H7 (cell line): Measurements from ENCODE around the gene ST6GALNAC2. TPM values are rescaled to one million over a fixed set of nuclear protein-coding genes. Genes with fewer than 3 reads are reported as not detected.
"Not testable (repeated sequence)": the region's sequence is repeated elsewhere in the genome, so short reads cannot be mapped to it uniquely, and the experiment has no call there.

ENCODE experiments used
- DNase-seq: peaks from one replicate; pipeline ENCODE4 v3.0.0; 2012
- H3K27me3 ChIP-seq: 2 replicates; pipeline ENCODE4 v1.6.0; 2011; ENCODE audit warnings: mild to moderate bottlenecking, low read length; ENCODE audit not compliant: control insufficient read depth, insufficient read depth
- H3K36me3 ChIP-seq: replicated peaks from 2 replicates; pipeline ENCODE4 v1.5.1; 2011; ENCODE audit warnings: low read length; ENCODE audit not compliant: control insufficient read depth, insufficient read depth
- H3K4me3 ChIP-seq: 2 replicates; pipeline ENCODE4 v1.5.1; 2011; ENCODE audit warnings: low read depth, mild to moderate bottlenecking, control low read depth, low read length, moderate library complexity; ENCODE audit not compliant: insufficient read depth
- total RNA-seq: library from RNA; depleted of rRNA; stranded (reverse); fragments of >200 nt; shearing (Covaris generic); gene quantifications from 2 replicates; pipeline ENCODE4 v1.2.3, GENCODE V29; 2014

The ST6GALNAC2 gene
- total RNA-seq, 1 experiment from 2014 or later = 2.4 TPM

GRCh38 chr17:76538941-76539570, 46.6 kb downstream of the ST6GALNAC2 start:
- no peak for DNase-seq
- Histone ChIP-seq H3K36me3 (no peaks in the 10 kb centered on the region), H3K4me3 (no peak overlapping the region), H3K27me3 (peaks cover 39% of the 10 kb centered on the region)

- peaks cover 39% of the 10 kb centered on the region for H3K27me3 ChIP-seq
- H3K36me3 ChIP-seq = no peaks in the 10 kb centered on the region
- DNase-seq = peak; percentile 77
- H3K4me3 ChIP-seq = peak overlapping the region; percentile 61
These were observed 47.3 kb downstream of the ST6GALNAC2 start for GRCh38 chr17:76538281-76538931.

- DNase-seq = peak; percentile 90
- no peaks in the 10 kb centered on the region for H3K36me3 ChIP-seq
- H3K4me3 ChIP-seq = peak within 1 kb of the TSS; percentile 61
- H3K27me3 ChIP-seq = peaks cover 39% of the 10 kb centered on the region
These were observed 47.9 kb downstream of the ST6GALNAC2 start, which contains the start of gene CYGB for GRCh38 chr17:76537578-76538280. Gene CYGB (minus strand): TSS chr17:76537709. CDS start chr17:76537542, 167 bp downstream.

DNA sequence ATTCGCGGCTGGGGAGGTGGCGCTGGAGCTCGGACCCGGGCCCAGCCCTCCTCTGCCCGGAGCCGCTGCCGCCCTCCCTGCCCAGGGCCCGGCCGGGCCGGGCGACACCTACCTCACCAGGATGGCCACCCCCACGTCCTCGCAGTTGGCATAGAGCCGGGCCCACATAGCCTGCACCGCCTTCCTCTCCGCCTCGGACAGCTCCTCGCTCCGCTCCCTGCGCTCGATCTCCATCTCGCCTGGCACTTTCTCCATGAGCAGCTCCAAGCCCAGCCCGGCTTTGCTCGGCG, 48.4 kb downstream of the ST6GALNAC2 start:
- Histone ChIP-seq H3K27me3 (peaks cover 39% of the 10 kb centered on the region), H3K4me3 (peak overlapping the region; percentile 61), H3K36me3 (no peaks in the 10 kb centered on the region)
- DNase-seq = peak; percentile 89

DNA sequence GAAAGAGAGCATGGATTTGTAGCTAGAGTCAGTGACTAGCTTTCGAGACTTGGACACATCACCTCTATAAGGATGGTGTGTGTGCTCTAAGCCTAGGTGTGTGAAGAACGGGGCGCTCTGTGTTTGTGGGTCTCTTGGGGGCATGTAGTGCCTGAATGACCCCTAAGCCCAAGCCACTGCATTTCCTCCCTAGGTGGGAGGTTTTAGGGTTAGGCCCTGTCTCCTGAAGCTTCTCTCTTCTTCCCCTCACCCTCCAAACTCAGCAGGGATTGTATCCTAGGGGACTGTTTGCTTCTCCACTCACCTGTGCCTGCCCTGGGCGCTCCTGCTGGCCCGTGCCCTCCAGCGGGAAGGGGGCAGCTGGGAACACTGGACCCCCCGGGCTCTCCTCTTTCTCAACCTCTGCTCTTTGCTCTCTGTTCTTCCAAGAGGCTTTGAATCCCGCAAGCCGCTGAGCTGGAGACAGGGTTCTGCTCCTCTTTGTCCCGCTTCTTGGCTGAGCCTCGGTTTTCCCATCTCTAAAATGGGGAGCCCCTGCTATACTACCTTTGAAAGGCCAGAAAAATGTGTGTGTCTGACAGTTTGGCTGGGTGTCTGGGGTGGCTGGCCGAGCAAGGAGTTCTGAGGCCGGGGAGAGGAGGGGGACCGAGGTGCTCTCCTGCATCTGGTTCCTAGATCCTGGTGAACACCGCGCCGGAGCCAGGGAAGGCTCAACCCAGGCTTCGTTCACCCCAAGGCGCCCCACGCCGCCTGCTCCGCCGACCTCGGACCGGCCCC, 49.0 kb downstream of the ST6GALNAC2 start:
- Histone ChIP-seq H3K27me3 (peaks cover 39% of the 10 kb centered on the region), H3K36me3 (no peaks in the 10 kb centered on the region), H3K4me3 (peak overlapping the region; percentile 61)
- peak; percentile 68 for DNase-seq

DNA sequence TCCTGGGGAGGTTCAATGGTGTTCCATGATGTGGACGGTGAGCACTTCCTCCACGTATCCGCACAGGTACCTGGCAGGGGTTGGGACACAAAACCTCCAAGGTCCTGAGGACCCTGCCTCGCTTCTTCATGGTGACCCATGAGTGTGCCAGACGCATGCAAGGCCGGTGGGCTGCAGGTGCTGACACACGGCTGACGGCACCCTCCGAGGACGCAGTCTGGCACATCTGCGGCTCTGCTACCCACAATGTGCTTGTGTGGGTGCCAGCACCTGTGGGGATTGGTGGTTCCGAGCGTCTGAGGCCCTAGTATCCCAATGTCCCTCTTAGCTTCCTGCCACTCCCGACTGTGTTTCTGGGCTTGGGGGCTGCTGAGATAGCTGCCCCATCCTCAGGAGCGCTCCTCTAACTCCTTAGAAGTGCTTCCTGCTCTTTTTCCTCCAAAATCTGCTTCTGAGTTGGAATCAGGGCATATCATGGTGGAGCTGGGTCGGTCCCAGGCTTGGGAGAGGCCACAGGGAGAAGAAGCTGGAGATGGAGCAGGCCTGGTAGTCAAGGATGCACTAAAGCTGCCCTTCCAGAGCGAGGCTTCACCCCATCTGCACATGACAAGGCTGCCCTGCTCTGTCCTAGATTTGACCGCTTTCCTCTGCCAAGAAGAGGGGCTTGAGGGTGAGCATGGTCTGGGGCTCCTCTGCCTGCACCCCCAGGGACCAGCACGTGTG, 49.7 kb downstream of the ST6GALNAC2 start:
- H3K27me3 ChIP-seq = peaks cover 39% of the 10 kb centered on the region
- no peaks in the 10 kb centered on the region for H3K36me3 ChIP-seq
- DNase-seq = peak; percentile 27
- H3K4me3 ChIP-seq = no peak overlapping the region

DNA sequence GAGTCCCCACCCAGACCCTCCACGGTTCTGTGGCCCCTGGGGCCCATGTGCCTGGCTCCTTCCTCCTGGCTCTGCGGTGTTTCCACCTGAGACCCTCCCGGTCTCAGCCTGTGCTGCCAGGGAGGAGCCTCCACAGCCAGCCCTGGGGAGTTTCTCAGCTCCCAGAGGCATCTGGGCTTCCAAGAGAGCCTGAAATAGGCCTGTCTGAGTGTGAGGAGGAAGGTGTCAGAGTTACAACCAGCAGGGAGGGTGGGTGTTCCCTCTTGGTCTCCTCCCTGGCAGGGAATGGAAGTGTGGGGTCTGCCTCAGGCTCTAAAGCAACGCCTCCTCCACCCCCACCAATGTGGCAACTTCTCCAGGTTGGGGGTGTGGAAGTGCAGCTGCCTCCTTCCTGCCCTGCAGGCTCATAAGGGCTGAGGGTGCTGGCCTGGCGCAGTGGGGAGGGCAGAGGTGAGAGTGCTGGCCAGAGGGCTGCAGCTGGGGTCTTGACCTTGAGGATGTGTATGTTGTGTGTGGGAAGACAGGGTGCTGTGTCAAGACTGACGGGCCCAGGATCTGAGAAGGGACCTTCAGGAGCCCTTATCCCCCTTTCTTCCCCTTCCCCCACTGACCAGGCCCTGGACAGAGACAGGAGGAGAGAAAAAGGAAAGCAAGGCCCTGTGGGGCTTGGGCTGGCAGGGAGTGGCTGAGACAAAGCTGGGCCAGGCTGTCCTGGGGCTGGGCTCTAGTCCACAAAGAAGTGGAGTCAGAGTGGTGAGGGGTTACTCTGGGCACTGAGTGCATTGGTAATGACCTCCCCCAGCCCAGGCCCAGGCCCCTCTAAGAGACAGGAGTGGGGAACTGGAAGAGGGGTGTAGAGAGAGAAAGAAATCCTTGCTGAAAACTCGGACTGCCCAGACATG, 50.6 kb downstream of the ST6GALNAC2 start:
- peaks cover 36% of the 10 kb centered on the region for H3K27me3 ChIP-seq
- no peak overlapping the region for H3K4me3 ChIP-seq
- DNase-seq = peak; percentile 33
- no peaks in the 10 kb centered on the region for H3K36me3 ChIP-seq

GRCh38 chr17:76533640-76534359, 51.9 kb downstream of the ST6GALNAC2 start:
- not testable (repeated sequence) for H3K4me3 ChIP-seq, DNase-seq, H3K36me3 ChIP-seq
- peaks cover 29% of the 10 kb centered on the region for H3K27me3 ChIP-seq

DNA sequence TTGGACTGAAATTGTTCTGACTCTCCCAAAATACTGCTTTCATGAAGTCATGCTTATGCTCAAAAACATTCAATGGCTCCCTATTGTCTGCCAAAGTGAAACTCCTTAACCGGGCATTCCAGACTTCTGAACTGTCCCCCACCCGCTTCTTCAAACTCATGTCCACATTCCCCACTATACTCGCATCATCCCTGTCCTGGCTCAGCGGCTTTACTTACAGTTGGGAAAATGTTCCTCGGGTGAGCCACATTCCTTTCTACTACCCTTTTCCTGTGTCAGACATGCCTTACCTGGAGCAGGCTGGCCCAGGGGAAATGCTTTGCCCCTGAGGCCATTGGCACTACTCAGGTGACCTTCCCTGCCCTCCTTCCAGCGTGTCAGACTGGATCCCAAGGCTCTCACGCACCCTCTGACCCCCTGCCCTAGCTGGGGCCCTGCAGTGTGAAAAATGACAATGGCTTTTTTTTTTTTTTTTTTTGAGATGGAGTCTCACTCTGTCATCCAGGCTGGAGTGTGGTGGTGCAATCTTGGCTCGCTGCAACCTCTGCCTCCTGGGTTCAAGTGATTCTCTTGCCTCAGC, 53.5 kb downstream of the ST6GALNAC2 start:
- H3K27me3 ChIP-seq = peaks cover 15% of the 10 kb centered on the region
- peak; percentile 22 for DNase-seq
- H3K4me3 ChIP-seq = no peak overlapping the region
- no peaks in the 10 kb centered on the region for H3K36me3 ChIP-seq

- Histone ChIP-seq H3K27me3 (peaks cover 9% of the 10 kb centered on the region), H3K36me3 (no peaks in the 10 kb centered on the region), H3K4me3 (no peak overlapping the region)
- peak; percentile 22 for DNase-seq
These were observed 54.1 kb downstream of the ST6GALNAC2 start for GRCh38 chr17:76531486-76532038.

DNA sequence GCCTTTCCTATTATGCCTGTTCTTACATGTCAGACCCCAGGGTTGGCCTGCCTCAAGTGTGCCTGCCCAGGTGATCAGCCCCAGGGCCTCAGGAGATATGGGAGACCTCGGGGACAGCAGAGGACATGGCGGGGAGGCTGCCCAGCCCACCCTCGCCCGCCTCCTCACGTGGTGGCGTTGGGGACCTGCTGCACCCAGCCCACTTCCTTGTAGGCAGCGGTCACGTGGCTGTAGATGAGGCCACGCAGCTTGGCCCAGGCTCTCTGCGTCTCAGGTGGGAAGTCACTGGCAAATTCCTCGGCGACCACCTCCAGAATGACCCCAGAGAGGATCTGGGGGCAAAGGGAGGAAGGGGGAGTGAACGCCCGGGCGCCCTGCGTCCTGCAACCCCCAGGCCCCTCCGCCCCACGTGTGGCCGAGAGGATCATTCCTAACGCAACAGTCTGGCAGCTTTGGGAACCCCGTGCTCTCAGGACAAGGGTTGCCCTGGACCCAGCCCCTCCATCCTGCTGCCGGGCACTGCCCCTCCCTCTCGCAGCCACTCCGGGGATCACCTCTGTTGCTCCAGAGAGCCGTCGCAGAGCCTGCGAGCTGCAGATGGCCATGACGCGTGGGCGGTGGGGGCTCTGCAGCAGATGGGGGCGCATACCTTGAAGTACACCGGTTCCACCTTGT, 54.7 kb downstream of the ST6GALNAC2 start:
- Histone ChIP-seq H3K4me3 (no peak overlapping the region), H3K36me3 (no peaks in the 10 kb centered on the region), H3K27me3 (peaks cover 4% of the 10 kb centered on the region)
- peak; percentile 50 for DNase-seq
